SH-SY5Y (cell line): ENCODE results near the gene KLHL1.

Experiments
- GATA2 ChIP-seq: IDR thresholded peaks from 2 replicates; pipeline ENCODE4 v1.6.1; 2011; ENCODE audit warnings: mild to moderate bottlenecking, low read depth, low read length
- GATA3 ChIP-seq: IDR thresholded peaks from 2 replicates; pipeline ENCODE4 v1.6.1; 2011; ENCODE audit warnings: low read depth, mild to moderate bottlenecking, low read length, moderate library complexity

DNA sequence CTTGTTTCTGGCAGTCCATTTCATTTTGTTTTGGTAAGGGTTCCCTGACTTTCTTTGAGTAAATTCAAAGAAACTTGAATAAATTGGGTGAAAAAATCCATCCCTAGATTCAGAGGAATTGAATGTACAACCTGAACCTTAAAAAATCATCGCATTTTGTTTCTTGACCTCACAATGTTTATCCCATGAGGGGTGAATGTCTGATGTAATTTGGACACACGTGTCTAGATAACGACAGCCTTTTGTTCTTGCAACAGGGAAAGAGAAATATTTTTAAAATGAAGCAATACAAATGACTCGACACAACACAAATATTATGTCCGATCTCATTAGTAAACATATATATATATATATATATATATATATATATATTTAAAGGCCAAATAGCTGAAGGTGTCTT lies 453.9 kb downstream of the KLHL1 start:
- no peak for TF ChIP-seq GATA2
- no peak for TF ChIP-seq GATA3
